Adrenal gland (tissue), 12 donors: ENCODE results near the gene NAMPT. TPM values are rescaled to one million over a fixed set of nuclear protein-coding genes. Genes with fewer than 3 reads are reported as not detected.

Experiments used
- DNase-seq, 7 donors: peaks; one replicate each; pipeline ENCODE4 v3.0.0-alpha.2; 2019 to 2020
- H3K27ac ChIP-seq, 5 donors: fragments of 200-600 bp; sonication (generic) in 4 of 5; 1 replicate in 3 of 5; 2 replicates in 2 of 5; pipeline versions ENCODE4 v1.5.1 to v1.8.0; 2016 to 2020; ENCODE audit warnings: mild to moderate bottlenecking in 1 of 5
- H3K27me3 ChIP-seq: fragments of 200-600 bp; 2 replicates; pipeline ENCODE4 v1.8.0; 2021
- H3K36me3 ChIP-seq, 2 donors: fragments of 200-600 bp; replicated peaks in 1 of 2; 1 replicate in 1 of 2; 2 replicates in 1 of 2; pipeline versions ENCODE4 v1.5.1 to v1.8.0; 2018 to 2022
- H3K4me1 ChIP-seq, 2 donors: fragments of 200-600 bp; replicated peaks in 1 of 2; 1 replicate in 1 of 2; 2 replicates in 1 of 2; pipeline versions ENCODE4 v1.5.1 to v1.8.0; 2018 to 2021
- H3K4me3 ChIP-seq, 4 donors: fragments of 200-600 bp; sonication (generic) in 3 of 4; one replicate each; pipeline ENCODE4 v1.5.1; 2016 to 2018
- H3K9me3 ChIP-seq, 3 donors: fragments of 200-600 bp; sonication (generic) in 1 of 3; replicated peaks in 1 of 3; 1 replicate in 2 of 3; 2 replicates in 1 of 3; pipeline versions ENCODE4 v1.5.1 to v1.8.0; 2016 to 2021
- CTCF ChIP-seq, 6 experiments: fragments of 450-650 bp in 4 of 6; fragments of 200-600 bp in 2 of 6; sonication (generic) in 1 of 6; IDR thresholded peaks; 1 replicate in 5 of 6; 2 replicates in 1 of 6; pipeline versions ENCODE4 v1.5.1 to v1.8.0; 2016 to 2021; ENCODE audit warnings: antibody characterized with exemption in 6 of 6, mild to moderate bottlenecking in 2 of 6, moderate library complexity in 1 of 6
- POLR2A ChIP-seq, 2 donors: fragments of 450-650 bp; IDR thresholded peaks; one replicate each; pipeline ENCODE4 v1.6.1; 2017; ENCODE audit warnings: antibody characterized with exemption in 2 of 2, mild to moderate bottlenecking in 2 of 2, moderate library complexity in 1 of 2
- WGBS, 4 donors: extraction: QIAGEN DNeasy Blood & Tissue Kit in 2 of 4; methylation state at CpG; one replicate each; pipeline versions ENCODE4 v1.1.5 to v1.1.7; 2013 to 2017; 5-methylcytosine and 5-hydroxymethylcytosine counted together
- intact Hi-C, 2 donors: fragments of 100-400 bp; cut with DNase I; formaldehyde crosslinking; loops; one replicate each; pipeline versions ENCODE4 v1.14.1 to v1.15.0; 2022 to 2023
- polyA plus RNA-seq, 3 donors: library from polyadenylated mRNA; stranded (reverse); fragments of 200-250 nt in 2 of 3; fragments of 350-450 nt in 1 of 3; fragmentation: Illumina TruSeq in 1 of 3; extraction: RNeasy Lipid Tissue Mini Kit (QIAGEN cat#74804) in 1 of 3; gene quantifications; one replicate each; pipeline ENCODE4 v1.2.3, GENCODE V29; 2013 to 2014
- total RNA-seq, 9 donors: library from RNA; depleted of rRNA in 4 of 9; stranded (reverse); fragments of >200 nt in 4 of 9; fragments of 120-200 nt in 1 of 9; fragmentation: NEBNext Ultra II Directional in 1 of 9; extraction: Animal tissue kit (Norgen Biotek cat#: 25700) in 1 of 9; gene quantifications; one replicate each; pipeline versions ENCODE4 v1.1.0 to v1.2.4, GENCODE V29; 2013 to 2023
- donor health status: healthy with polysubstance abuse.
- donor health status: Bipolar disorder and iron deficiency.
- donor health status: DM: yes; HTN: yes; CAD: no.
- donor health status: DM: no; HTN: no; CAD: no.
- donor health status: DM: no; HTN: no; CAD: no.
- donor health status: DM: yes; HTN: yes; CAD: no.

Gene NAMPT
- total and polyA plus RNA-seq, 12 donors, result 21.7 to 482 (median 137) TPM

- Histone ChIP-seq H3K27me3 (no peaks in the 10 kb centered on the region), H3K9me3 (no peaks in the 10 kb centered on the region), H3K4me3 (no peak overlapping the region), H3K27ac (no peak overlapping the region), H3K36me3 (peaks cover 0 to 58% of the 10 kb centered on the region in 2 donors), H3K4me1 (peaks cover 0 to 25% of the 10 kb centered on the region in 2 donors)
- no peak for DNase-seq
- TF ChIP-seq POLR2A (IDR thresholded peaks at IDR 0.05) (no peak), CTCF (IDR thresholded peaks at IDR 0.05) (no peak)
- 87 to 93% (median 90%) methylated on average over 7 of the region's 7 CpGs for WGBS, 4 donors
- intact Hi-C loops, result no loop called here
These were observed 26.0 kb downstream of the NAMPT start for GRCh38 chr7:106258789-106259188.

DNA sequence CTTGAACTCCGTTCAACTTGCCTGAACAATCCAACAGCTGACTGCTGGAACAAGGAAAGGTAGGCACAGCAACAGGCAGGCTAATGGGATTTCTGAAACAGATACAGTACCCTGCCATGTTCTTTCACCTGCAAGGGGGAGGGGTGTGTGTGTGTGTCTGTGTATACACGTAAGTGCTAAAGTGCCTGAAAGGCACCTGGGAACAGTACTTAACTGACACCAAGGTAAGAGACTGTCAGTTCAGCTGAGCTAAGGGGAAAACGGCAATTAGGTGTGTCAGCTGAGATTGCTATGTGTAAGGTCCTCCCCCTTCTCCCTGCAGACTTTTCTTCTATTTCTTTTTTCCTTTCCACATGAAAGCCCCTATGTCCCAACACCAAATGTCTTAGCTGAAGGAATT is 27.0 kb downstream of the NAMPT start:
- H3K27ac ChIP-seq, result no peak overlapping the region
- no peaks in the 10 kb centered on the region for H3K27me3 ChIP-seq
- TF ChIP-seq CTCF (IDR thresholded peaks at IDR 0.05), result no peak
- no peak for TF ChIP-seq POLR2A (IDR thresholded peaks at IDR 0.05)
- no peak overlapping the region for H3K4me3 ChIP-seq
- H3K36me3 ChIP-seq, result peaks cover 0 to 58% of the 10 kb centered on the region in 2 donors
- no peaks in the 10 kb centered on the region for H3K9me3 ChIP-seq
- DNase-seq, result no peak
- 88 to 95% (median 92%) methylated on average over 3 of the region's 3 CpGs for WGBS, 4 donors
- intact Hi-C loops, result no loop called here
- peaks cover 0 to 19% of the 10 kb centered on the region in 2 donors for H3K4me1 ChIP-seq

GRCh38 chr7:106256144-106256543 is 28.6 kb downstream of the NAMPT start:
- Histone ChIP-seq H3K9me3 (no peaks in the 10 kb centered on the region), H3K36me3 (peaks cover 0 to 70% of the 10 kb centered on the region in 2 donors)
- WGBS, 4 donors, result 60 to 68% (median 65%) methylated on average over 2 of the region's 2 CpGs

GRCh38 chr7:106255246-106255645 is 29.5 kb downstream of the NAMPT start:
- H3K27me3 ChIP-seq, result no peaks in the 10 kb centered on the region
- H3K27ac ChIP-seq, result no peak overlapping the region
- no peak for DNase-seq
- H3K36me3 ChIP-seq, result peaks cover 0 to 64% of the 10 kb centered on the region in 2 donors
- WGBS, 4 donors, result 90 to 95% (median 93%) methylated on average over 1 of the region's 1 CpG
- no peaks in the 10 kb centered on the region for H3K4me1 ChIP-seq
- intact Hi-C loops, result no loop called here
- H3K9me3 ChIP-seq, result no peaks in the 10 kb centered on the region
- no peak overlapping the region for H3K4me3 ChIP-seq
- TF ChIP-seq POLR2A (IDR thresholded peaks at IDR 0.05), result no peak

More at GRCh38 chr7:106256144-106256543, 28.6 kb downstream of the NAMPT start:
- H3K4me1 ChIP-seq, result peaks cover 0 to 2% of the 10 kb centered on the region in 2 donors
- no peak for DNase-seq
- TF ChIP-seq POLR2A (IDR thresholded peaks at IDR 0.05) (no peak), CTCF (IDR thresholded peaks at IDR 0.05) (no peak)
- H3K27ac ChIP-seq, result no peak overlapping the region
- intact Hi-C loops, result no loop called here
- H3K27me3 ChIP-seq, result no peaks in the 10 kb centered on the region
- no peak overlapping the region for H3K4me3 ChIP-seq

- no peak overlapping the region for H3K27ac ChIP-seq
- intact Hi-C loops, result no loop called here
- 92 to 95% (median 94%) methylated on average over 4 of the region's 4 CpGs for WGBS, 4 donors
- no peak for TF ChIP-seq CTCF (IDR thresholded peaks at IDR 0.05)
- TF ChIP-seq POLR2A (IDR thresholded peaks at IDR 0.05), result no peak
- peaks cover 0 to 64% of the 10 kb centered on the region in 2 donors for H3K36me3 ChIP-seq
- no peaks in the 10 kb centered on the region for H3K4me1 ChIP-seq
- H3K9me3 ChIP-seq, result no peaks in the 10 kb centered on the region
- DNase-seq, result no peak
- no peak overlapping the region for H3K4me3 ChIP-seq
- no peaks in the 10 kb centered on the region for H3K27me3 ChIP-seq
These were observed 30.2 kb downstream of the NAMPT start for GRCh38 chr7:106254525-106255116.
